K562 (cell line): ENCODE results near the gene ALOX5. TPM values are rescaled to one million over a fixed set of nuclear protein-coding genes. Genes with fewer than 3 reads are reported as not detected.

Experiments used
- BACH1 ChIP-seq: fragments of 200-800 bp; sonication (Bioruptor generic); IDR thresholded peaks from 2 replicates; pipeline ENCODE4 v1.6.1; 2016; ENCODE audit warnings: missing genetic modification characterization, missing compliant biosample characterization
- CAMTA2 ChIP-seq: fragments of 250-450 bp; sonication (Bioruptor Pico); conservative IDR thresholded peaks from 2 replicates; pipeline ENCODE4 v1.5.1; 2022
- CCNT2 ChIP-seq: IDR thresholded peaks from 2 replicates; pipeline ENCODE4 v1.6.1; 2011; ENCODE audit warnings: borderline replicate concordance, low read depth, mild to moderate bottlenecking, moderate library complexity, mixed read lengths, low read length; ENCODE audit not compliant: insufficient read length; ENCODE audit errors: extremely low read depth
- CXXC5 ChIP-seq: fragments of 250-450 bp; sonication (Bioruptor Pico); IDR thresholded peaks from 2 replicates; pipeline ENCODE4 v1.8.0; 2022; ENCODE audit warnings: inconsistent platforms, mild to moderate bottlenecking, moderate library complexity
- KLF13 ChIP-seq: fragments of 450-650 bp; IDR thresholded peaks from 2 replicates; pipeline ENCODE4 v1.6.1; 2016; ENCODE audit warnings: missing genetic modification characterization, low read depth, mild to moderate bottlenecking, missing compliant biosample characterization, moderate library complexity, borderline replicate concordance
- L3MBTL2 ChIP-seq: fragments of 450-650 bp; IDR thresholded peaks from 2 replicates; pipeline ENCODE4 v1.6.1; 2016; ENCODE audit warnings: mild to moderate bottlenecking, moderate library complexity
- NR4A1 ChIP-seq, 2 experiments: fragments of 250-450 bp in 1 of 2; fragments of 450-650 bp in 1 of 2; sonication (Bioruptor Pico) in 1 of 2; IDR thresholded peaks; 2 replicates each; pipeline versions ENCODE4 v1.4.0 to v1.6.1; 2016 to 2020; ENCODE audit warnings: mild to moderate bottlenecking in 2 of 2, missing compliant biosample characterization in 1 of 2, missing genetic modification characterization in 1 of 2, moderate library complexity in 1 of 2
- POLR2A ChIP-seq: fragments of 450-650 bp; conservative IDR thresholded peaks from 2 replicates; pipeline ENCODE4 v1.6.1; 2016
- SMARCA5 ChIP-seq: fragments of 450-650 bp; IDR thresholded peaks from 2 replicates; pipeline ENCODE4 v1.6.1; 2016
- TCF7L2 ChIP-seq: fragments of 150-350 bp; IDR thresholded peaks from 2 replicates; pipeline ENCODE4 v1.6.1; 2016; ENCODE audit warnings: low read depth, mild to moderate bottlenecking, low read length, moderate library complexity
- ZKSCAN1 ChIP-seq: fragments of 150-350 bp; IDR thresholded peaks from 2 replicates; pipeline ENCODE4 v1.6.1; 2016; ENCODE audit warnings: low read depth, low read length
- ZNF23 ChIP-seq: fragments of 250-450 bp; sonication (Bioruptor Pico); IDR thresholded peaks from 2 replicates; pipeline ENCODE4 v1.4.0; 2020; ENCODE audit warnings: mild to moderate bottlenecking
- ZNF24 ChIP-seq: fragments of 450-650 bp; IDR thresholded peaks from 2 replicates; pipeline ENCODE4 v1.6.1; 2016
- ZNF263 ChIP-seq: sonication (generic); formaldehyde crosslinking; IDR thresholded peaks from 2 replicates; pipeline ENCODE4 v1.8.0; 2022; ENCODE audit warnings: mild to moderate bottlenecking, missing genetic modification reagents, borderline replicate concordance
- ZNF695 ChIP-seq: fragments of 450-650 bp; formaldehyde crosslinking; IDR thresholded peaks from 2 replicates; pipeline ENCODE4 v1.4.0; 2020; ENCODE audit warnings: mild to moderate bottlenecking, moderate library complexity
- polyA plus RNA-seq, 8 experiments: library from polyadenylated mRNA; depleted of rRNA in 4 of 8; stranded (reverse) in 5 of 8; unstranded in 3 of 8; fragments of >200 nt; fragmentation: Nextera tagmentation in 2 of 8; fragmentation: Illumina TruSeq in 1 of 8; extraction: Ambion mirVana in 2 of 8; extraction: Trizol in 1 of 8; gene quantifications; 2 replicates each; pipeline versions ENCODE4 v1.2.1 to v1.2.3, GENCODE V29; 2011 to 2014; ENCODE audit warnings: inconsistent platforms in 1 of 8, missing spikeins in 1 of 8
- total RNA-seq, 7 experiments: library from RNA; depleted of rRNA in 6 of 7; stranded (reverse); fragments of >200 nt in 6 of 7; fragmentation: Illumina TruSeq in 2 of 7; extraction: Trizol in 2 of 7; gene quantifications; 2 replicates each; pipeline versions ENCODE4 v1.2.1 to v1.2.3, GENCODE V29; 2011 to 2021; ENCODE audit warnings: low replicate concordance in 1 of 7
- TF ChIP-seq, protein P1 (sequence below): IDR thresholded peaks from 3 replicates; pipeline ENCODE4 v1.6.1; 2011; ENCODE audit warnings: borderline replicate concordance, mild to moderate bottlenecking, moderate library complexity; ENCODE audit not compliant: insufficient read length; ENCODE audit errors: extremely low read depth
- TF ChIP-seq, protein P2 (sequence below), 2 experiments: IDR thresholded peaks; 2 replicates each; pipeline ENCODE4 v1.6.1; 2011; ENCODE audit warnings: borderline replicate concordance in 1 of 2, control low read depth in 1 of 2, low read depth in 1 of 2, low read length in 1 of 2, mild to moderate bottlenecking in 1 of 2, mixed read lengths in 1 of 2, moderate library complexity in 1 of 2; ENCODE audit not compliant: insufficient read depth in 1 of 2, insufficient read length in 1 of 2, poor library complexity in 1 of 2, severe bottlenecking in 1 of 2; ENCODE audit errors: extremely low read depth in 1 of 2
- TF ChIP-seq, protein P3 (sequence below): IDR thresholded peaks from 2 replicates; pipeline ENCODE4 v1.6.1; 2011; ENCODE audit warnings: borderline replicate concordance, low read depth, mild to moderate bottlenecking, moderate library complexity, low read length; ENCODE audit not compliant: insufficient read depth, poor library complexity, severe bottlenecking
- TF ChIP-seq, protein P4 (sequence below): fragments of 250-450 bp; sonication (Bioruptor Pico); IDR thresholded peaks from 2 replicates; pipeline ENCODE4 v1.8.0; 2022; ENCODE audit warnings: inconsistent platforms

ALOX5 gene
- total and polyA plus RNA-seq, 9 of the 15 experiments (the other 6 are each of a cell fraction or from before 2014, with no cell fraction given), result 0.10 to 2.4 (median 1.4) TPM

DNA sequence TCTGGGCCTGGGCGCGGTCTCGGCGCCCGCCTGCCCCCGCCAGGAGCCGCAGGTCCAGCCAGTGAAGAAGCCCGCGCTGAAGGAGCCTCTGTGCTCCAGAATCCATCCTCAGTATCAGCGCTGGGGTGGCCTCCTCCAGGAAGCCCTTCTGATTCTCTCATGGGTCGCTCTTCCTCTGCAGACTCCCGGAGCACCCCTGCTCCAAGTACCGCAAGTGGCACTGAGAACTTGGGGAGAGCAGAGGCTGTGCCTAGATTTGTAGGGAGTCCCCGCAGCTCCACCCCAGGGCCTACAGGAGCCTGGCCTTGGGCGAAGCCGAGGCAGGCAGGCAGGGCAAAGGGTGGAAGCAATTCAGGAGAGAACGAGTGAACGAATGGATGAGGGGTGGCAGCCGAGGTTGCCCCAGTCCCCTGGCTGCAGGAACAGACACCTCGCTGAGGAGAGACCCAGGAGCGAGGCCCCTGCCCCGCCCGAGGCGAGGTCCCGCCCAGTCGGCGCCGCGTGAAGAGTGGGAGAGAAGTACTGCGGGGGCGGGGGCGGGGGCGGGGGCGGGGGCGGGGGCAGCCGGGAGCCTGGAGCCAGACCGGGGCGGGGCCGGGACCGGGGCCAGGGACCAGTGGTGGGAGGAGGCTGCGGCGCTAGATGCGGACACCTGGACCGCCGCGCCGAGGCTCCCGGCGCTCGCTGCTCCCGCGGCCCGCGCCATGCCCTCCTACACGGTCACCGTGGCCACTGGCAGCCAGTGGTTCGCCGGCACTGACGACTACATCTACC, at the start of gene ALOX5 (continued):
- TF ChIP-seq ZNF695, result no peak
- TF ChIP-seq, protein P1, sequence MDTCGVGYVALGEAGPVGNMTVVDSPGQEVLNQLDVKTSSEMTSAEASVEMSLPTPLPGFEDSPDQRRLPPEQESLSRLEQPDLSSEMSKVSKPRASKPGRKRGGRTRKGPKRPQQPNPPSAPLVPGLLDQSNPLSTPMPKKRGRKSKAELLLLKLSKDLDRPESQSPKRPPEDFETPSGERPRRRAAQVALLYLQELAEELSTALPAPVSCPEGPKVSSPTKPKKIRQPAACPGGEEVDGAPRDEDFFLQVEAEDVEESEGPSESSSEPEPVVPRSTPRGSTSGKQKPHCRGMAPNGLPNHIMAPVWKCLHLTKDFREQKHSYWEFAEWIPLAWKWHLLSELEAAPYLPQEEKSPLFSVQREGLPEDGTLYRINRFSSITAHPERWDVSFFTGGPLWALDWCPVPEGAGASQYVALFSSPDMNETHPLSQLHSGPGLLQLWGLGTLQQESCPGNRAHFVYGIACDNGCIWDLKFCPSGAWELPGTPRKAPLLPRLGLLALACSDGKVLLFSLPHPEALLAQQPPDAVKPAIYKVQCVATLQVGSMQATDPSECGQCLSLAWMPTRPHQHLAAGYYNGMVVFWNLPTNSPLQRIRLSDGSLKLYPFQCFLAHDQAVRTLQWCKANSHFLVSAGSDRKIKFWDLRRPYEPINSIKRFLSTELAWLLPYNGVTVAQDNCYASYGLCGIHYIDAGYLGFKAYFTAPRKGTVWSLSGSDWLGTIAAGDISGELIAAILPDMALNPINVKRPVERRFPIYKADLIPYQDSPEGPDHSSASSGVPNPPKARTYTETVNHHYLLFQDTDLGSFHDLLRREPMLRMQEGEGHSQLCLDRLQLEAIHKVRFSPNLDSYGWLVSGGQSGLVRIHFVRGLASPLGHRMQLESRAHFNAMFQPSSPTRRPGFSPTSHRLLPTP, result no peak
- no peak for TF ChIP-seq NR4A1 (CRISPR knock-in tag; IDR thresholded peaks at IDR 0.05)
- peak; percentile 51; the same call in 1 of the 2 replicates for TF ChIP-seq NR4A1 (tag; IDR thresholded peaks at IDR 0.05)
- TF ChIP-seq BACH1 (tag), result no peak
- TF ChIP-seq TCF7L2, result no peak
- 0 out of 2 replicates have a peak, but pooled peaks have one; percentile 36 for TF ChIP-seq CAMTA2 (CRISPR knock-in tag)
- 0 out of 2 replicates have a peak, but pooled peaks have one; percentile 28 for TF ChIP-seq KLF13 (tag)
- 0 out of 2 replicates have a peak, but pooled peaks have one; percentile 37 for TF ChIP-seq POLR2A
- TF ChIP-seq L3MBTL2, result peak; percentile 96
- TF ChIP-seq, protein P2, sequence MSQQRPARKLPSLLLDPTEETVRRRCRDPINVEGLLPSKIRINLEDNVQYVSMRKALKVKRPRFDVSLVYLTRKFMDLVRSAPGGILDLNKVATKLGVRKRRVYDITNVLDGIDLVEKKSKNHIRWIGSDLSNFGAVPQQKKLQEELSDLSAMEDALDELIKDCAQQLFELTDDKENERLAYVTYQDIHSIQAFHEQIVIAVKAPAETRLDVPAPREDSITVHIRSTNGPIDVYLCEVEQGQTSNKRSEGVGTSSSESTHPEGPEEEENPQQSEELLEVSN (IDR thresholded peaks at IDR 0.05; ENCODE audit: borderline replicate concordance in 1 of 2, extremely low read depth in 1 of 2, insufficient read depth in 1 of 2, insufficient read length in 1 of 2, low read depth in 1 of 2, low read length in 1 of 2, poor library complexity in 1 of 2, severe bottlenecking in 1 of 2), result peak; percentile 70 to 86
- peak; percentile 46 for TF ChIP-seq CCNT2
- TF ChIP-seq CXXC5 (CRISPR knock-in tag), result peak; percentile 82
- TF ChIP-seq ZNF263 (CRISPR knock-in tag), result 0 out of 2 replicates have a peak, but pooled peaks have one; percentile 40
- peak; percentile 70; the same call in 1 of the 2 replicates for TF ChIP-seq ZNF24
- peak; percentile 49; the same call in 1 of the 2 replicates for TF ChIP-seq SMARCA5
- TF ChIP-seq ZNF23, result no peak
- TF ChIP-seq, protein P3, sequence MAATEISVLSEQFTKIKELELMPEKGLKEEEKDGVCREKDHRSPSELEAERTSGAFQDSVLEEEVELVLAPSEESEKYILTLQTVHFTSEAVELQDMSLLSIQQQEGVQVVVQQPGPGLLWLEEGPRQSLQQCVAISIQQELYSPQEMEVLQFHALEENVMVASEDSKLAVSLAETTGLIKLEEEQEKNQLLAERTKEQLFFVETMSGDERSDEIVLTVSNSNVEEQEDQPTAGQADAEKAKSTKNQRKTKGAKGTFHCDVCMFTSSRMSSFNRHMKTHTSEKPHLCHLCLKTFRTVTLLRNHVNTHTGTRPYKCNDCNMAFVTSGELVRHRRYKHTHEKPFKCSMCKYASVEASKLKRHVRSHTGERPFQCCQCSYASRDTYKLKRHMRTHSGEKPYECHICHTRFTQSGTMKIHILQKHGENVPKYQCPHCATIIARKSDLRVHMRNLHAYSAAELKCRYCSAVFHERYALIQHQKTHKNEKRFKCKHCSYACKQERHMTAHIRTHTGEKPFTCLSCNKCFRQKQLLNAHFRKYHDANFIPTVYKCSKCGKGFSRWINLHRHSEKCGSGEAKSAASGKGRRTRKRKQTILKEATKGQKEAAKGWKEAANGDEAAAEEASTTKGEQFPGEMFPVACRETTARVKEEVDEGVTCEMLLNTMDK, result no peak
- no peak for TF ChIP-seq ZKSCAN1
- TF ChIP-seq, protein P4, sequence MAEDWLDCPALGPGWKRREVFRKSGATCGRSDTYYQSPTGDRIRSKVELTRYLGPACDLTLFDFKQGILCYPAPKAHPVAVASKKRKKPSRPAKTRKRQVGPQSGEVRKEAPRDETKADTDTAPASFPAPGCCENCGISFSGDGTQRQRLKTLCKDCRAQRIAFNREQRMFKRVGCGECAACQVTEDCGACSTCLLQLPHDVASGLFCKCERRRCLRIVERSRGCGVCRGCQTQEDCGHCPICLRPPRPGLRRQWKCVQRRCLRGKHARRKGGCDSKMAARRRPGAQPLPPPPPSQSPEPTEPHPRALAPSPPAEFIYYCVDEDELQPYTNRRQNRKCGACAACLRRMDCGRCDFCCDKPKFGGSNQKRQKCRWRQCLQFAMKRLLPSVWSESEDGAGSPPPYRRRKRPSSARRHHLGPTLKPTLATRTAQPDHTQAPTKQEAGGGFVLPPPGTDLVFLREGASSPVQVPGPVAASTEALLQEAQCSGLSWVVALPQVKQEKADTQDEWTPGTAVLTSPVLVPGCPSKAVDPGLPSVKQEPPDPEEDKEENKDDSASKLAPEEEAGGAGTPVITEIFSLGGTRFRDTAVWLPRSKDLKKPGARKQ, result no peak
